ENCODE measurements around the gene DOCK9. TPM values are rescaled to one million over a fixed set of nuclear protein-coding genes. Genes with fewer than 3 reads are reported as not detected.

The DOCK9 gene
- total and polyA plus RNA-seq, 9 donors: 31.0 to 75.3 (median 45.4) TPM

- Histone ChIP-seq H3K27ac (no peak overlapping the region), H3K4me3 (no peak overlapping the region), H3K36me3 (no peaks in the 10 kb centered on the region), H3K27me3 (no peaks in the 10 kb centered on the region), H3K9me3 (no peaks in the 10 kb centered on the region), H3K4me1 (ENCODE audit: insufficient read depth) (peaks cover 7% of the 10 kb centered on the region)
- 31 to 47% (median 36%) methylated on average over 8 of the region's 8 CpGs for WGBS, 3 donors
- no peak for DNase-seq
- intact Hi-C loops (cut with DNase I): no loop called here
- TF ChIP-seq EP300 (IDR thresholded peaks at IDR 0.05) (no peak), POLR2A (IDR thresholded peaks at IDR 0.05) (no peak), CTCF (IDR thresholded peaks at IDR 0.05) (no peak)
Measured at GRCh38 chr13:98751367-98751782, 226.5 kb downstream of the DOCK9 start.

DNA sequence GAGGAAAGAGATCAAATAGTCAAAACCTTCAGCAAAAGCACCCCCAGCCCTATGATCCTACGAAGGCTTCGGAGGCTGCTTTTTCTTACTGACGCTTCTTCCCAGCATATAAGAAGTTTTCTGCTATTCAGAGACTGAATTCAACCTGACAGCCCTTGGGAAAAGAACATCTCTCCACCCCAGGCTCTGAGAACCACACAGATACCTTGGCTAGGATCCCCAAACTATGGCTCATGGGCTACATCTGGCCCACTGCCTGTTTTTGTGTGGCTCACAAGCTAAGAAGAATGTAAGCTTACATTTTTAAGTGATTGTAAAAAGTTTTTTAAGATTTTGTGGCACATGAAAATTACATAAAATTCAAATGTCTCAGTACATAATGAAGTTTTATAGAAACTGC is 228.4 kb downstream of the DOCK9 start:
- H3K4me3 ChIP-seq: no peak overlapping the region
- WGBS, 3 donors: 69 to 75% (median 71%) methylated on average over 3 of the region's 3 CpGs
- no peak for DNase-seq
- intact Hi-C loops (cut with DNase I): no loop called here
- no peak overlapping the region for H3K27ac ChIP-seq
- H3K4me1 ChIP-seq (ENCODE audit: insufficient read depth): peaks cover 7% of the 10 kb centered on the region
- no peaks in the 10 kb centered on the region for H3K27me3 ChIP-seq
- no peaks in the 10 kb centered on the region for H3K36me3 ChIP-seq
- no peaks in the 10 kb centered on the region for H3K9me3 ChIP-seq
- TF ChIP-seq EP300 (IDR thresholded peaks at IDR 0.05) (no peak), POLR2A (IDR thresholded peaks at IDR 0.05) (no peak), CTCF (IDR thresholded peaks at IDR 0.05) (no peak)

- Histone ChIP-seq H3K27ac (no peak overlapping the region), H3K36me3 (no peaks in the 10 kb centered on the region), H3K27me3 (no peaks in the 10 kb centered on the region), H3K4me1 (ENCODE audit: insufficient read depth) (peaks cover under 1% of the 10 kb centered on the region), H3K9me3 (no peaks in the 10 kb centered on the region), H3K4me3 (no peak overlapping the region)
- 88 to 91% (median 90%) methylated on average over 8 of the region's 8 CpGs for WGBS, 3 donors
- no peak for DNase-seq
- intact Hi-C loops (cut with DNase I): no loop called here
- TF ChIP-seq EP300 (IDR thresholded peaks at IDR 0.05): no peak
- TF ChIP-seq CTCF (IDR thresholded peaks at IDR 0.05): no peak
- TF ChIP-seq POLR2A (IDR thresholded peaks at IDR 0.05): no peak
Measured at GRCh38 chr13:98746968-98747367, 230.9 kb downstream of the DOCK9 start.

Small RNA genes lying within 50 kb of the gene (small RNA-seq; reads per million reads assigned to genes)
- gene AL161420.1 (not detected), gene RNU6-83P (not detected)

Other genes with a start within 250 kb of the DOCK9 start
- gene SLC15A1, start 225.4 kb downstream of the DOCK9 start, total RNA-seq: 1 to 10 TPM in 1 of 7 donors, under 1 TPM in 3, not detected in 3; 0.05 to 1.3 (median 0.27) TPM
- under 1 TPM; 0.11 to 0.15 TPM for gene SLC15A1, start 225.4 kb downstream of the DOCK9 start, polyA plus RNA-seq
- 10 to 100 TPM; 38.7 to 52.1 (median 46.8) TPM for gene UBAC2, start 222.8 kb upstream of the DOCK9 start, total RNA-seq
- gene UBAC2, start 222.8 kb upstream of the DOCK9 start, polyA plus RNA-seq: 10 to 100 TPM; 57.2 to 87.5 TPM

Measured in ovary (tissue), 9 donors.